ENCODE data around the gene NMRK2.
A peak's percentile ranks its signal among the peaks of the same experiment; 100 is the strongest.

Gene NMRK2

GRCh38 chr19:3979289-3979673 is 46.4 kb downstream of the NMRK2 start:
- in situ Hi-C loops (cut with MboI; ENCODE audit: low pct_unique_long_range_greater_than_20kb, low sequenced_read_pairs), result no loop called here
- no peak for DNase-seq

GRCh38 chr19:3979674-3980352 is 46.9 kb downstream of the NMRK2 start:
- in situ Hi-C loops (cut with MboI; ENCODE audit: low pct_unique_long_range_greater_than_20kb, low sequenced_read_pairs), result no loop called here
- no peak for DNase-seq

GRCh38 chr19:3980353-3981251 is 47.7 kb downstream of the NMRK2 start:
- in situ Hi-C loops (cut with MboI; ENCODE audit: low pct_unique_long_range_greater_than_20kb, low sequenced_read_pairs), result no loop called here
- DNase-seq, result no peak

GRCh38 chr19:3981373-3981735 is 48.5 kb downstream of the NMRK2 start:
- in situ Hi-C loops (cut with MboI; ENCODE audit: low pct_unique_long_range_greater_than_20kb, low sequenced_read_pairs), result no loop called here
- no peak for DNase-seq

GRCh38 chr19:3981736-3982681 is 49.1 kb downstream of the NMRK2 start:
- DNase-seq, result no peak
- in situ Hi-C loops (cut with MboI; ENCODE audit: low pct_unique_long_range_greater_than_20kb, low sequenced_read_pairs), result no loop called here

- no peak for DNase-seq
- in situ Hi-C loops (cut with MboI; ENCODE audit: low pct_unique_long_range_greater_than_20kb, low sequenced_read_pairs), result no loop called here
Observed at GRCh38 chr19:3982701-3983541, 50.1 kb downstream of the NMRK2 start.

GRCh38 chr19:3983542-3983914 is 50.7 kb downstream of the NMRK2 start:
- in situ Hi-C loops (cut with MboI; ENCODE audit: low pct_unique_long_range_greater_than_20kb, low sequenced_read_pairs), result no loop called here
- no peak for DNase-seq

- no peak for DNase-seq
- in situ Hi-C loops (cut with MboI; ENCODE audit: low pct_unique_long_range_greater_than_20kb, low sequenced_read_pairs), result no loop called here
Observed at GRCh38 chr19:3983936-3984583, 51.2 kb downstream of the NMRK2 start.

GRCh38 chr19:3984584-3984907 is 51.7 kb downstream of the NMRK2 start:
- in situ Hi-C loops (cut with MboI; ENCODE audit: low pct_unique_long_range_greater_than_20kb, low sequenced_read_pairs), result no loop called here
- no peak for DNase-seq

- in situ Hi-C loops (cut with MboI; ENCODE audit: low pct_unique_long_range_greater_than_20kb, low sequenced_read_pairs), result no loop called here
- peak; percentile 87 for DNase-seq
Observed at GRCh38 chr19:3984908-3985642, 52.2 kb downstream of the NMRK2 start, which contains the start of gene EEF2. EEF2 (minus strand) TSS chr19:3985463; CDS start chr19:3985380, 83 bp downstream.

- DNase-seq, result no peak
- in situ Hi-C loops (cut with MboI; ENCODE audit: low pct_unique_long_range_greater_than_20kb, low sequenced_read_pairs), result no loop called here
Observed at GRCh38 chr19:3985643-3986259, 52.9 kb downstream of the NMRK2 start.

GRCh38 chr19:3986260-3987041 is 53.6 kb downstream of the NMRK2 start:
- in situ Hi-C loops (cut with MboI; ENCODE audit: low pct_unique_long_range_greater_than_20kb, low sequenced_read_pairs), result no loop called here
- peak; percentile 82 for DNase-seq

GRCh38 chr19:3987619-3988371 is 54.9 kb downstream of the NMRK2 start:
- DNase-seq, result peak; percentile 90
- in situ Hi-C loops (cut with MboI; ENCODE audit: low pct_unique_long_range_greater_than_20kb, low sequenced_read_pairs), result no loop called here

- no peak for DNase-seq
- in situ Hi-C loops (cut with MboI; ENCODE audit: low pct_unique_long_range_greater_than_20kb, low sequenced_read_pairs), result no loop called here
Observed at GRCh38 chr19:3990815-3991117, 57.9 kb downstream of the NMRK2 start.

All from KBM-7 (cell line).